Fibroblast of villous mesenchyme (primary cell): ENCODE data around the gene CNST. TPM values are rescaled to one million over a fixed set of nuclear protein-coding genes. Genes with fewer than 3 reads are reported as not detected.
"Not testable (repeated sequence)": the region's sequence is repeated elsewhere in the genome, so short reads cannot be mapped to it uniquely, and the experiment has no call there.

Experiments
- DNase-seq: peaks from one replicate; pipeline ENCODE4 v3.0.0-alpha.2; 2010; ENCODE audit warnings: low read depth
- H3K4me3 ChIP-seq: 2 replicates; pipeline ENCODE4 v1.5.1; 2011; ENCODE audit warnings: low read depth, mild to moderate bottlenecking, low read length
- total RNA-seq: library from RNA; depleted of rRNA; stranded (reverse); fragments of >200 nt; gene quantifications from 2 replicates; pipeline ENCODE4 v1.2.3, GENCODE V29; 2012
- TF ChIP-seq, protein P1 (sequence below): IDR thresholded peaks from 2 replicates; pipeline ENCODE4 v1.5.1; 2012; ENCODE audit warnings: low read depth, mild to moderate bottlenecking, low read length; ENCODE audit not compliant: insufficient read depth

The CNST gene
- total RNA-seq, 1 donor = 44.0 TPM

DNA sequence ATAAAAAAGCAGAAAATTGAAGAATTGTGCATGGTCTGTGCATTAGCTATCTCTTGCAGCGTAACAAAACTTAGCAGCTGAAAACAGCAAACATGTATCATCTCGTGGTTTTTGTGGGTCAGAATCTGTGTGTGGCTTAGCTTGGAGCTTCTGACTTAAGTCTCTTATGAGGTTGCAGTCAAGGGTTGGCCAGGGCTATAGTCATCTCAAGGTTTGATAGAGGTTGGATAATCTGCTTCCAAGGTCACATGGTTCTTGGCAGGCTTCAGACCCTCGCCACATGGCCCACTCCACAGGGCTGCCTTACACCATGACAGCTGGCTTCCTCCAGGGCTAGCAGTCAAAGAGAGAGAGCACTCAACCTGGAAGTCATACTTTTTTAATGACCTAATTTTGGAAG is 35.9 kb downstream of the CNST start:
- no peak overlapping the region for H3K4me3 ChIP-seq
- peak; percentile 44 for DNase-seq
- TF ChIP-seq, protein P1, sequence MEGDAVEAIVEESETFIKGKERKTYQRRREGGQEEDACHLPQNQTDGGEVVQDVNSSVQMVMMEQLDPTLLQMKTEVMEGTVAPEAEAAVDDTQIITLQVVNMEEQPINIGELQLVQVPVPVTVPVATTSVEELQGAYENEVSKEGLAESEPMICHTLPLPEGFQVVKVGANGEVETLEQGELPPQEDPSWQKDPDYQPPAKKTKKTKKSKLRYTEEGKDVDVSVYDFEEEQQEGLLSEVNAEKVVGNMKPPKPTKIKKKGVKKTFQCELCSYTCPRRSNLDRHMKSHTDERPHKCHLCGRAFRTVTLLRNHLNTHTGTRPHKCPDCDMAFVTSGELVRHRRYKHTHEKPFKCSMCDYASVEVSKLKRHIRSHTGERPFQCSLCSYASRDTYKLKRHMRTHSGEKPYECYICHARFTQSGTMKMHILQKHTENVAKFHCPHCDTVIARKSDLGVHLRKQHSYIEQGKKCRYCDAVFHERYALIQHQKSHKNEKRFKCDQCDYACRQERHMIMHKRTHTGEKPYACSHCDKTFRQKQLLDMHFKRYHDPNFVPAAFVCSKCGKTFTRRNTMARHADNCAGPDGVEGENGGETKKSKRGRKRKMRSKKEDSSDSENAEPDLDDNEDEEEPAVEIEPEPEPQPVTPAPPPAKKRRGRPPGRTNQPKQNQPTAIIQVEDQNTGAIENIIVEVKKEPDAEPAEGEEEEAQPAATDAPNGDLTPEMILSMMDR = no peak

DNA sequence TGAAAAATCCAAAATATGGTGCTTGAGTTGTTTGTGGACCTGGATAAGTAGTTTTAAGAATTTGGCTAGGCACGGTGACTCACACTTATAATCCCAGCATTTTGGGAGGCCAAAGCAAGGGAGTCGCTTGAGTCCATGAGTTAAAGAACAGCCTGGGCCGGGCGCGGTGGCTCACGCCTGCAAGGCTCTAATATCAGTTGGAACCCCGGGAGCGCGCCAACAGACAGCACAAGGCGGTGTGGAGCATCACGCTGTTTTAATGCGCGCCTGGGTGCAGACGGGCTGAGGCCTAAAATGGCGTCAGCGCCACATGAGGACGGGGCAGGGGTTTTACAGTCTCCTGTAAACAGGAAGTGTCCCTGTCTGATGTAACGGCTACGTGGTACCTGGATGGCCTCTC is 39.0 kb downstream of the CNST start:
- DNase-seq, H3K4me3 ChIP-seq: not testable (repeated sequence)

DNA sequence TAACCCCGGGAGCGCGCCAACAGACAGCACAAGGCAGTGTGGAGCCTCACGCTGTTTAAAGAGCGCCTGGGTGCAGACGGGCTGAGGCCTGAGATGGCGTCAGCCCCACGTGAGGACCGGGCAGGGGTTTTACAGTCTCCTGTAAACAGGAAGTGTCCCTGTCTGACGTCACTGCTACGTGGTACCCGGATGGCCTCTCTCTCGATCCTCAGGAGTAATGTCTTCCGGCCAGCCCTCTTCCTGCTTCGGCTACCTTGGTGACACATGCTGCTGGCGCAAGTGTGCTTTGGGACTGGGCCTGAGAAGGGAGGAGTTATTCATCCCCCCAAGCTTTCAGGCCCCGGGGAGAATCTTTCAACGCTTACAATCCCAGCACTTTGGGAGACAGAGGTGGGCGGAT is 41.2 kb downstream of the CNST start:
- TF ChIP-seq, protein P1 = no peak

DNA sequence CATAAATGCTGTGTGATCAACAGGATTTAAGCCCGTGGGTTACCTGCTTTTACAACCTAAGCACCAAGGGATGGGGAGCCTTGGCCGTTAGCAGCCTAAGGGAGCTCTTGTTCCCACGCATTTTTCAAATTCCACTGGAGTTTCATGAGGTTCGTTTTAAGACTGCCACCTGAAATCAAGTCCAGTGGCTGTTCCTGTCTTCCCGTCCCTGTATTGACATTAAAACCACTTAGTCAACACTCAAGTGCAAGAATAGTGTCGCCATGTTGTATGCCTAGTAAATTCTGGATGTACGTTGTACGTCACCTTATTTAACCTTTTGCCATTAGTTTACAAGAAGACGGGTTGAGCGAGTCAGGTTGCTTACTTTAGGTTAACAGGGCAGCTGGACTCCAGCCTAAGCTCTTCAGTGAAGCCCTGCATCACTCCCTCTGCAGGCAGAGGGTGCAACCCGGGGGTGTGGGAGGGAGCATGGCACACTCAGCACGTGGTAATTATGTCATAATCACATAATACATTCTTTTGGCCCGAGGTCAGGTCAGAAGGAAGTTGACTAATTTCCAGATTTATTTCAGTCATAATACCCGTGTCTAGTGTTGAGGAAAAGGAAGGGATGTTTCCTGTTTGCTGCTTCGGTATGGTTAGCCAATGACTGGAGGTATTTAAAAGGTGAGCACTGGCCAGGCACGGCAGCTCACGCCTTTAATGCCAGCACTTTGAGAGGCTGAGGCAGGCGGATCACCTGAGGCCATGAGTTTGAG is 42.5 kb downstream of the CNST start:
- H3K4me3 ChIP-seq = peak overlapping the region; percentile 3
- DNase-seq = peak; percentile 99
- TF ChIP-seq, protein P1 = peak; percentile 38

More for the DNA sequence above, 41.2 kb downstream of the CNST start:
- DNase-seq = no peak
- H3K4me3 ChIP-seq = no peak overlapping the region

DNA sequence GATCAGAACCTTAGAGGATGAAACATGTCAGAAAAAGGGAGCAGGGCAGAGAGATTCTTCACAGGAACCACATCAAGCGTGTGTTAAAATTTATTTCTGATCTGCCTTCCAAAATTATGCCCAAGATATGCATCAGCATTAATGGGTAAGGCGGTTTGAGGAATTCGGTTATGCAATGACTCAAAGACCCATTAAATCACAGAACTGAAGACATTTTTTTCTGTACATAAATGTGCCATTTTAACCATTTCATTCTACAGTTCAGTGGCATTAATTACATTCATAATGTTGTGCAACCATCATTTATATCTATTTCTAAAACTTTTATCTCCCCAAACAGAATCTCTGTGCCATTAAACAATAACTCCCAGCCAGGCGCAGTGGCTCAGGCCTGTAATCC is 43.4 kb downstream of the CNST start:
- H3K4me3 ChIP-seq = no peak overlapping the region
- TF ChIP-seq, protein P1 = no peak
- DNase-seq = peak; percentile 86

DNA sequence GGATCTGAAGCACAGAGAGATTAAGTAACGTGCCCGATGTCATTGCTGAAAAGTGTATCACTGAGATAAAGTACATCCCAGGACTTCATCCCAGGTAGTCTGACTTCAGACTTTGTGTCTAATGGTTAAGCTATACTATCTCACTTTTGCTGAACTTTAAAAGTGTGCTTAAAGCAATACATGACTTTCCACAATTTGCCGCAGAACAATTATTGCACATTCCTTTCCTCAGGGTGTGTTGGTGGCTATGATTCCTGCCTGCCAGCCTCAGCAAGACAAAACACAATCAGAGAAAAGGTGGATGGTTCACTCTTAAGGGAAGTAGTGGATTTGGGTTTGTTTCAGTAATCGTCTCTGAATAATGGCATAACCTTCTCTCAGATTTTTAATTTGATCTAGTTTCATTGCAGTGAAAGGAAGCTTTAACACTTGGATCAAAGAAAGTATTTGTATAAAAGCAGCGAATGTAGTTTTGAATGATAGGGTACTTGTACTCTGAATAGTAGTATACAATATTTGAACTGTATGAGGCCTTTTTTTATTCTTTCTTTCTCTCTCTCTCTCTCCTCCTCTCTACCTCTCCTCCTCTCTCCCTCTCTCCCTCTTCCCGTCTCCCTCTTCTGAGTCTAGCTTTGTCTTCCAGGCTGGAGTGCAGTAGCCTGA is 47.0 kb downstream of the CNST start:
- TF ChIP-seq, protein P1 = no peak
- no peak for DNase-seq
- H3K4me3 ChIP-seq = no peak overlapping the region

DNA sequence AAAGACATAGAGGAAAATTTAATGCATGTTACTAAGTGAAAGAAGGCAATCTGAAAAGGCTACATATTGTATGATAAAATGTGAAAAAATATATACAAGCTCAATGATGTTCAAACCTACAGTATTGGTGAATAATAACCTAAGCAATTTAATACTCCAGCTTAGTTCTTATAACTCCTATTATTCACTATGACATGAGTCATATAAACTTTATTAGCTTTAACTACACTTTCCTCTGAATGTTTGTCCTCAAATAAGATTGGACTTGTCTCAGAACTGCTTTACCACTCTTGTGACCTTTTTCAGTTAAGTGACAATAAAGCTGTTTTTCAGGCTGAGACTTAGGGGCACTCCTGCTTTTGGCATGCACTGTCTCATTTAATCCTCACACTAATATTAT is 50.9 kb downstream of the CNST start:
- TF ChIP-seq, protein P1 = no peak
- no peak overlapping the region for H3K4me3 ChIP-seq
- DNase-seq = no peak
